ENCODE measurements around the gene ST6GAL1.
"Not testable (repeated sequence)": the region's sequence is repeated elsewhere in the genome, so short reads cannot be mapped to it uniquely, and the experiment has no call there.

The ST6GAL1 gene

GRCh38 chr3:187044867-187045552, 114.7 kb downstream of the ST6GAL1 start:
- TF ChIP-seq, protein P1, sequence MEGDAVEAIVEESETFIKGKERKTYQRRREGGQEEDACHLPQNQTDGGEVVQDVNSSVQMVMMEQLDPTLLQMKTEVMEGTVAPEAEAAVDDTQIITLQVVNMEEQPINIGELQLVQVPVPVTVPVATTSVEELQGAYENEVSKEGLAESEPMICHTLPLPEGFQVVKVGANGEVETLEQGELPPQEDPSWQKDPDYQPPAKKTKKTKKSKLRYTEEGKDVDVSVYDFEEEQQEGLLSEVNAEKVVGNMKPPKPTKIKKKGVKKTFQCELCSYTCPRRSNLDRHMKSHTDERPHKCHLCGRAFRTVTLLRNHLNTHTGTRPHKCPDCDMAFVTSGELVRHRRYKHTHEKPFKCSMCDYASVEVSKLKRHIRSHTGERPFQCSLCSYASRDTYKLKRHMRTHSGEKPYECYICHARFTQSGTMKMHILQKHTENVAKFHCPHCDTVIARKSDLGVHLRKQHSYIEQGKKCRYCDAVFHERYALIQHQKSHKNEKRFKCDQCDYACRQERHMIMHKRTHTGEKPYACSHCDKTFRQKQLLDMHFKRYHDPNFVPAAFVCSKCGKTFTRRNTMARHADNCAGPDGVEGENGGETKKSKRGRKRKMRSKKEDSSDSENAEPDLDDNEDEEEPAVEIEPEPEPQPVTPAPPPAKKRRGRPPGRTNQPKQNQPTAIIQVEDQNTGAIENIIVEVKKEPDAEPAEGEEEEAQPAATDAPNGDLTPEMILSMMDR (IDR thresholded peaks at IDR 0.05; ENCODE audit: low read depth, low read length), result peak; percentile 32
- DNase-seq, result no peak
- no peaks in the 10 kb centered on the region for H3K9me3 ChIP-seq
- H3K4me3 ChIP-seq (ENCODE audit: low read depth, low read length), result no peak overlapping the region
- no peaks in the 10 kb centered on the region for H3K36me3 ChIP-seq
- no peaks in the 10 kb centered on the region for H3K4me1 ChIP-seq
- H3K27me3 ChIP-seq, result no peaks in the 10 kb centered on the region

- no peaks in the 10 kb centered on the region for H3K27me3 ChIP-seq
- H3K4me1 ChIP-seq, result no peaks in the 10 kb centered on the region
- no peak overlapping the region for H3K4me3 ChIP-seq (ENCODE audit: low read depth, low read length)
- TF ChIP-seq, protein P1 (IDR thresholded peaks at IDR 0.05; ENCODE audit: low read depth, low read length), result no peak
- H3K36me3 ChIP-seq, result no peaks in the 10 kb centered on the region
- DNase-seq, result no peak
- H3K9me3 ChIP-seq, result no peaks in the 10 kb centered on the region
Measured at GRCh38 chr3:187046033-187046432, 115.7 kb downstream of the ST6GAL1 start.

DNA sequence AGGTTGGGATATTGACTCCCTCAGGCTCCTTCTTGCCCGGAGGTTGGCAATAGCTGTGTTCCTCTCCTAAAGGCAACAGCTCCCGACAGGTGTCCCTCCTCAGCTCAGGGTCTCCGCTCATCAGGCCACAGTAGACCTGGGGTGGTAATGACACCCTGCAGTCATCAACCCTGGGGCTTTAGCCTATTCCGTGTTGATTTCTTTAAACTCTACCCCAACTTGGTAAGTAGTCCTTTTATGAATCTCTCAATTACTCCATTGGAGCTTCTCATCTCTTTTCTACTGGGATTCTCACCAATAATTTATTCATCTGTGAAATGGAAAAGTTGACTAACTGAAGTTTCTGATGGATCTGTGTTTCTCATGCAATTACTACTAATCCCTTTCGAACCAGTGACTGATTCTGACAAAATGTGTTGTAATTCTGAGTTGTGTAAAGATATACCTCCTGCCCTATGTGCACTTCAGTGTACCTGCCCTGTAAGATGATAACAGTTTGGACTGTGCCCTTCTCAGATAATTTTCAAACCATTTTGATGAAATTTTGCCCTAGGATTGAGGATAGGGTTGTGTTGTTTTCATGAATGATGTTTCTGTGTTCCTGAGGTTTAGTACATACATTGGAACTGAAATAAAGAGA, 119.3 kb downstream of the ST6GAL1 start:
- no peak overlapping the region for H3K4me3 ChIP-seq (ENCODE audit: low read depth, low read length)
- no peak for DNase-seq
- TF ChIP-seq, protein P1 (IDR thresholded peaks at IDR 0.05; ENCODE audit: low read depth, low read length), result no peak
- no peaks in the 10 kb centered on the region for H3K36me3 ChIP-seq
- H3K4me1 ChIP-seq, result no peaks in the 10 kb centered on the region
- H3K27me3 ChIP-seq, result no peaks in the 10 kb centered on the region
- no peaks in the 10 kb centered on the region for H3K9me3 ChIP-seq

DNA sequence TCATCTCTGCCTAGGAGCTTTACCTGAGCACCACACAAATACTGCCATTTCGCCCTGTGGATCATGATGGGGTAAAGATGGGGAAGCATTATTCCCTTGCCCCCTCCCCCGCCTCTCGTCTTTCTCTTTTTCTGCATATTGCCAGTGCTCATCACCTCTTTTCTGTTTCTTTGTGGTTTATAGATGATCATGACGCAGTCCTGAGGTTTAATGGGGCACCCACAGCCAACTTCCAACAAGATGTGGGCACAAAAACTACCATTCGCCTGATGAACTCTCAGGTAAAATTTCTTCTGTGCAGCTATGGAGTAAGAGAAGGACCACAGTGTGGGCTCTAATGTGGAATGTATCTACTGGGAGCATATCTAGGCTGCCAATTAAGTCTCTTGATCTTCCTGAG, 120.7 kb downstream of the ST6GAL1 start:
- Histone ChIP-seq H3K9me3 (no peaks in the 10 kb centered on the region), H3K4me3 (ENCODE audit: low read depth, low read length) (no peak overlapping the region), H3K4me1 (no peaks in the 10 kb centered on the region), H3K36me3 (no peaks in the 10 kb centered on the region), H3K27me3 (no peaks in the 10 kb centered on the region)
- no peak for DNase-seq
- TF ChIP-seq, protein P1 (IDR thresholded peaks at IDR 0.05; ENCODE audit: low read depth, low read length), result no peak

- Histone ChIP-seq H3K27me3 (no peaks in the 10 kb centered on the region), H3K9me3 (no peaks in the 10 kb centered on the region), H3K4me3 (ENCODE audit: low read depth, low read length) (no peak overlapping the region), H3K4me1 (no peaks in the 10 kb centered on the region), H3K36me3 (no peaks in the 10 kb centered on the region)
- DNase-seq, result no peak
- TF ChIP-seq, protein P1 (IDR thresholded peaks at IDR 0.05; ENCODE audit: low read depth, low read length), result no peak
Measured at GRCh38 chr3:187051724-187052366, 121.5 kb downstream of the ST6GAL1 start.

DNA sequence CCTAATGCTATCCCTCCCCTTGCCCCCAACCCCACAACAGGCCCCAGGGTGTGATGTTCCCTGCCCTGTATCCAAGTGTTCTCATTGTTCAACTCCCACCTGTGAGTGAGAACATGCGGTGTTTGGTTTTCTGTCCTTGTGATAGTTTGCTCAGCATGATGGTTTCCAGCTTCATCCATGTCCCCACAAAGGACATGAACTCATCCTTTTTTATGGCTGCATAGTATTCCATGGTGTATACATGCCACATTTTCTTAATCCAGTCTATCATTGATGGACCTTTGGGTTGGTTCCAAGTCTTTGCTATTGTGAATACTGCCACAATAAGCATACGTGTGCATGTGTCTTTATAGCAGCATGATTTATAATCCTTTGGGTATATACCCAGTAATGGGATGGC, 122.1 kb downstream of the ST6GAL1 start:
- not testable (repeated sequence) for H3K9me3 ChIP-seq; DNase-seq; H3K4me3 ChIP-seq (ENCODE audit: low read depth, low read length); H3K36me3 ChIP-seq; H3K27me3 ChIP-seq; H3K4me1 ChIP-seq

- DNase-seq; H3K9me3 ChIP-seq; H3K36me3 ChIP-seq; H3K27me3 ChIP-seq; H3K4me3 ChIP-seq (ENCODE audit: low read depth, low read length); H3K4me1 ChIP-seq: not testable (repeated sequence)
Measured at GRCh38 chr3:187054433-187054832, 124.1 kb downstream of the ST6GAL1 start.

DNA sequence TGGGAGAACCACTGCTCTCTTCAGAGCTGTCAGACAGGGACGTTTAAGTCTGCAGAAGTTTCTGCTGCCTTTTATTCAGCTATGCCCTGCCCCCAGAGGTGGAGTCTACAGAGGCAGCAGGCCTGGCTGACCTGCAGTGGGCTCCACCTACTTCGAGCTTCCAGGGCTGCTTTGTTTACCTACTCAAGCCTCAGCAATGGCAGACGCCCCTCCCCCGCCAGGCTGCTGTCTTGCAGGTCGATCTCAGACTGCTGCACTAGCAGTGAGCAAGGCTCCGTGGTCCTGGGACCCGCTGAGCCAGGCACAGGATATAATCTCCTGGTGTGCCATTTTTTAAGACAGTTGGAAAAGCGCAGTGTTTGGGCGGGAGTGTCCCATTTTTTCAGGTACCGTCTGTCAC, 127.5 kb downstream of the ST6GAL1 start:
- not testable (repeated sequence) for H3K4me3 ChIP-seq (ENCODE audit: low read depth, low read length); H3K4me1 ChIP-seq; DNase-seq; H3K9me3 ChIP-seq; H3K36me3 ChIP-seq; H3K27me3 ChIP-seq

Measured in BE2C (cell line).